ENCODE results near the gene ASCC3.

Gene ASCC3

DNA sequence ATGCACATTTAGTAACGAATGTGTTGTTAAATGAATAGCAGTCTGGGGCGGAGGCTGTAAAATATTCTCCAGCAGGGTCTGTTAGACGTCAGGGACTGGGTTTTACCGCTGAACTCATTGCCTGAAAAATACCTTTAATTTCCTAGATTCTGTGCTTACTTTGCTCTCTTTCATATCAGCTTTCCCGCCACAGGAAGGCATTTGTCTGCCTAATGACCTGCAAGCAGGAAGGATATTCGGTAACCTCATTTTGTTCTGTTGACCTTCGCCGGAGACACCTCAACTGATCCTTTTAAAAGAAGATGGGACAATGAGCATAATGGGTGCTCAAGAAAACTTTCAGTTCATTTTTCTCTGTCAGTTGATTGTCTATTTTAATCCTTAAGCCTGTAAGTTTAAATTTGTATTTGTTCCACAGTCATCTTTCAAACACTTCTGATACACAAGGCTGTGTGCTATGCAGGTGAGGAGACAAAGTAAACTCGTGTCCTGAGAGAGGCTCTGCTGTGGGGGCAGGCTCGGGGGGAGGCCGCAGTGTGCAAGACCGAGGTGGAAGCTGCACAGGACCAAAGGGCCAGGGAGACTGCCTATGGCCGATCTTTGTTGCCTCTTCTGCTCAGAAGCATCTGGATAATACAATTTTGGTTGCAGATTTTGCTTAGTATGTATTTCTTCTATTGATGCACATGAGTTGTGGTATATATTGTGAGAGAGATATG lies 389.0 kb downstream of the ASCC3 start:
- H3K4me3 ChIP-seq (ENCODE audit: low read depth, low read length) = no peak overlapping the region
- TF ChIP-seq, protein P1, sequence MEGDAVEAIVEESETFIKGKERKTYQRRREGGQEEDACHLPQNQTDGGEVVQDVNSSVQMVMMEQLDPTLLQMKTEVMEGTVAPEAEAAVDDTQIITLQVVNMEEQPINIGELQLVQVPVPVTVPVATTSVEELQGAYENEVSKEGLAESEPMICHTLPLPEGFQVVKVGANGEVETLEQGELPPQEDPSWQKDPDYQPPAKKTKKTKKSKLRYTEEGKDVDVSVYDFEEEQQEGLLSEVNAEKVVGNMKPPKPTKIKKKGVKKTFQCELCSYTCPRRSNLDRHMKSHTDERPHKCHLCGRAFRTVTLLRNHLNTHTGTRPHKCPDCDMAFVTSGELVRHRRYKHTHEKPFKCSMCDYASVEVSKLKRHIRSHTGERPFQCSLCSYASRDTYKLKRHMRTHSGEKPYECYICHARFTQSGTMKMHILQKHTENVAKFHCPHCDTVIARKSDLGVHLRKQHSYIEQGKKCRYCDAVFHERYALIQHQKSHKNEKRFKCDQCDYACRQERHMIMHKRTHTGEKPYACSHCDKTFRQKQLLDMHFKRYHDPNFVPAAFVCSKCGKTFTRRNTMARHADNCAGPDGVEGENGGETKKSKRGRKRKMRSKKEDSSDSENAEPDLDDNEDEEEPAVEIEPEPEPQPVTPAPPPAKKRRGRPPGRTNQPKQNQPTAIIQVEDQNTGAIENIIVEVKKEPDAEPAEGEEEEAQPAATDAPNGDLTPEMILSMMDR (conservative IDR thresholded peaks at IDR 0.05; ENCODE audit: low read depth, low read length) = no peak
- no peak for DNase-seq (ENCODE audit: low read depth)

DNA sequence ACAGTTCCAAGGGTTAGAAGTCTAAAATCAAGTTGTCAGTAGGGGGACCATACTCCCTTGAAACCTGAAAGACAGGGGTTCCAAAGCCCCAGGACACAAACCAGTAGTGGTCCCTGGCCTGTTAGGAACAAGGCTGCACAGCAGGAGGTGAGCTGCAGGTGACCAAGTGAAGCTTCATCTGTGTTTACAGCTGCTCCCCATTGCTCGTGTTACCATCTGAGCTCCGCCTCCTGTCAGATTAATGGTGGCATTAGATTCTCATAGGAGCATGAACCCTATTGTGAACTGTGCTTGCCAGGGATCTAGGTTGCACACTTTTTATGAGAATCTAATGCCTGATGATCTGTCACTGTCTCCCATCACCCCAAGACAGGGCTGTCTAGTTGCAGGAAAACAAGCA lies 391.1 kb downstream of the ASCC3 start:
- DNase-seq (ENCODE audit: low read depth) = no peak
- no peak overlapping the region for H3K4me3 ChIP-seq (ENCODE audit: low read depth, low read length)
- TF ChIP-seq, protein P1 (conservative IDR thresholded peaks at IDR 0.05; ENCODE audit: low read depth, low read length) = no peak

DNA sequence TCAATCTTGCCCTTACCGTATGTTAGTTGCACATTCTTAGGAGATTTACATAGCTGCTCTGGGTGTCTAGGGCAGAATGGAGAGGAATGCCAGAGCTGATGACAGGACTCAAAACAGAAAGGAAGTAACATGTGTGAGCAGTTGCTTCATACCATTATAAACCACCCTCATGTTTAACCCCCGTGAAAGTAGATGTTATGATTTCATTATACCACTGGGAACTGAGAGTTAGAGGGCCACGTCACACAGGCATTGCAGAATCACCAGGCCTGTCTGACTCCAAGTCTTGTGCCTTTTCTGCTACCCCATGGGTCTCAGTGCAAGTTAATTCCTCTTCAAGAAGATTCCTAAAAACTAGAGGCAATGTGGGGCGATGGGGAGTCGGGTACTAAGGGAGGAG lies 392.9 kb downstream of the ASCC3 start:
- DNase-seq (ENCODE audit: low read depth) = peak; percentile 67
- TF ChIP-seq, protein P1 (conservative IDR thresholded peaks at IDR 0.05; ENCODE audit: low read depth, low read length) = no peak
- no peak overlapping the region for H3K4me3 ChIP-seq (ENCODE audit: low read depth, low read length)

DNA sequence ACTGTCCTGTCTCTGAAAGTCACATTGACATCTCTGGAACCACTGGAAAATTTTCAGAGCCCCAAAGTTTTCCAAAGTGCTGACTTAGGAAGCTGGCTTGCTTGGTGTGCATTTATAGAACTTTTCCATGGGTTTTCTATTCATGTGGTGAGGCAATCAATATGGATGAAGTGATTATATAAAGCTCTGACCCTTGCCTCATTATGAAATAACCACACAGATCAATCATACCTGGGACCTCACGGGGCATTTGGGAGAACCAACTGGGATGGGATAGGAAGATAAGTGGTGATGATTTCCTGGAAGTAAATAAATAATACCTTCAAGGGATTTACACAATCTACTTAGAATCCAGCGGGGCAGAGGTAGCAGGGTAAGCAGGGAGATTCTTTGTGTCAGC lies 393.5 kb downstream of the ASCC3 start:
- no peak for DNase-seq (ENCODE audit: low read depth)
- TF ChIP-seq, protein P1 (conservative IDR thresholded peaks at IDR 0.05; ENCODE audit: low read depth, low read length) = no peak
- no peak overlapping the region for H3K4me3 ChIP-seq (ENCODE audit: low read depth, low read length)

DNA sequence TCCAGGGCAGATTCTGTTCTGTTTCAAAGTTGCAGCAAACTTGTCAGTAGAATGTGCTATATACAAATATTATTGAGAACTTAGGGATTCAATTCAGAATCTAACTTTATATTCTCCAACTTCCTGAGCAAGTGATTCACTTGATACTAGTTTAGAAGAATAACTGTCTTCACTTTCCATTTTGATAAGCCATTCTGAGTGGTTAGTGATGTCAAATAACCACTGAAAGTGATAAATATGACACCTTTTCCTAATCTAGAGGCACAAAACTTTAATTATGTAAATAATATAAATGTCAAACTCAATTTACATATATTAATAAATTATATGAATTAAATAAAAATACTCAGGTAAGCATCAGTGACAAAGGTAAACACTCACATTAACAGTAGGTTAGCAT lies 395.9 kb downstream of the ASCC3 start:
- DNase-seq (ENCODE audit: low read depth) = no peak
- TF ChIP-seq, protein P1 (conservative IDR thresholded peaks at IDR 0.05; ENCODE audit: low read depth, low read length) = no peak
- H3K4me3 ChIP-seq (ENCODE audit: low read depth, low read length) = no peak overlapping the region

- TF ChIP-seq, protein P1 (conservative IDR thresholded peaks at IDR 0.05; ENCODE audit: low read depth, low read length) = no peak
- no peak for DNase-seq (ENCODE audit: low read depth)
- H3K4me3 ChIP-seq (ENCODE audit: low read depth, low read length) = no peak overlapping the region
Observed at GRCh38 chr6:100484474-100484873, 396.7 kb downstream of the ASCC3 start.

- TF ChIP-seq, protein P1 (conservative IDR thresholded peaks at IDR 0.05; ENCODE audit: low read depth, low read length) = no peak
- DNase-seq (ENCODE audit: low read depth) = no peak
- no peak overlapping the region for H3K4me3 ChIP-seq (ENCODE audit: low read depth, low read length)
Observed at GRCh38 chr6:100482698-100483097, 398.4 kb downstream of the ASCC3 start.
